PFSK-1 (cell line): ENCODE results near the gene ZNF133.

Experiments
- FOXP2 ChIP-seq: optimal IDR thresholded peaks from 2 replicates; pipeline ENCODE3; 2011; ENCODE audit warnings: borderline replicate concordance, control low read depth, inconsistent platforms; ENCODE audit not compliant: insufficient read depth; ENCODE audit errors: extremely low read length, extremely low read depth
- POLR2AphosphoS5 ChIP-seq: IDR thresholded peaks from 2 replicates; pipeline ENCODE4 v1.6.1; 2012; ENCODE audit warnings: low read depth, mild to moderate bottlenecking, control low read depth, low read length, moderate library complexity
- REST ChIP-seq, 2 experiments: IDR thresholded peaks; 2 replicates each; pipeline versions ENCODE4 v1.6.1 to v1.8.0; 2011 to 2012; ENCODE audit warnings: low read depth in 2 of 2, low read length in 2 of 2, control low read depth in 1 of 2, inconsistent platforms in 1 of 2, mild to moderate bottlenecking in 1 of 2, moderate library complexity in 1 of 2; ENCODE audit not compliant: insufficient read depth in 1 of 2
- SIN3A ChIP-seq: IDR thresholded peaks from 2 replicates; pipeline ENCODE4 v1.6.1; 2012; ENCODE audit warnings: mild to moderate bottlenecking, low read length, moderate library complexity, borderline replicate concordance; ENCODE audit not compliant: insufficient read depth
- TAF1 ChIP-seq: IDR thresholded peaks from 2 replicates; pipeline ENCODE4 v1.6.1; 2012; ENCODE audit warnings: low read length, control low read depth, borderline replicate concordance; ENCODE audit not compliant: insufficient read depth

DNA sequence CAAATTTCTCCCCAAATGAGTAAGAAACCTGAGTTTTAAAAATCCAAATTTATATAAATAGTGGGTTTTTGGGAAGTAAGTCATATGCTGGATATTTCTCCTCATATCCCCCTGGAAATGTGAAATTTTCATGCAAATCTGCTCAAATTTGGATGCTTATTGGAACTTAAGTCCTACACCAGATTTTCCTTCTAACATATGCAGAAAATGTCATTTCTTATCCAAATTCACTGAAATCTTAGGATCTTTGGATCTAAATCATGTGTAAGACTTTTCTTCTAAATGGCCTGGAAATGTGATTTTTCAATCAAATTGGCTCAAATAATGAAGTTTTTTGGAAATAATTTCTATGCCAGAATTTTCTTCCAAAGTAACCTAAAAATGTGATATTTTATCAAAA lies 33.0 kb downstream of the ZNF133 start:
- TF ChIP-seq REST (IDR thresholded peaks at IDR 0.05; ENCODE audit: insufficient read depth in 1 of 2, low read depth in 2 of 2, low read length in 2 of 2) (no peak), POLR2AphosphoS5 (no peak), TAF1 (no peak), FOXP2 (no peak), SIN3A (no peak)
